ENCODE data around the gene YPEL1. TPM values are rescaled to one million over a fixed set of nuclear protein-coding genes. Genes with fewer than 3 reads are reported as not detected.

The YPEL1 gene
- total and polyA plus RNA-seq, 2 of the 8 experiments (the other 6 are each of a cell fraction or from before 2014, with no cell fraction given): 6.0 to 6.7 TPM

DNA sequence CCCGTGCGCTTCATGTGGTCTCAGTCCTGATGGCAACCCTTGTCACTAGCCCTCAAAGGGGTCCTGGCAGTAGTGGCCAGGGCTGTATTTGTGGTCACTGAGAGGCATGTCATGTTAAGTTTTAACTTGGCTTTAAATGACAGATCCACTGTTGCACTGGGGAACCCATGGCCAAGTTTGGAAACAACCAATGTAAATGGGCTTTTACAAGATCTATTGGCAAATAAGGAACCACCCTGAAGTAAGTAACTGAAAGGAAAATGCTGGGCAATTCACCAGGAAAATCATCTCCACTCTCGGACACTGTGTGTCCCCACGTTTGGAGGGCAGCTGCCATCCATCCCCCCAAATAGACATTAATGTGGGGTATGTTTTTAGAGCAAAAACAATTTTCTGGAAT lies 8.4 kb downstream of the YPEL1 start (continued):
- TF ChIP-seq, protein P1, sequence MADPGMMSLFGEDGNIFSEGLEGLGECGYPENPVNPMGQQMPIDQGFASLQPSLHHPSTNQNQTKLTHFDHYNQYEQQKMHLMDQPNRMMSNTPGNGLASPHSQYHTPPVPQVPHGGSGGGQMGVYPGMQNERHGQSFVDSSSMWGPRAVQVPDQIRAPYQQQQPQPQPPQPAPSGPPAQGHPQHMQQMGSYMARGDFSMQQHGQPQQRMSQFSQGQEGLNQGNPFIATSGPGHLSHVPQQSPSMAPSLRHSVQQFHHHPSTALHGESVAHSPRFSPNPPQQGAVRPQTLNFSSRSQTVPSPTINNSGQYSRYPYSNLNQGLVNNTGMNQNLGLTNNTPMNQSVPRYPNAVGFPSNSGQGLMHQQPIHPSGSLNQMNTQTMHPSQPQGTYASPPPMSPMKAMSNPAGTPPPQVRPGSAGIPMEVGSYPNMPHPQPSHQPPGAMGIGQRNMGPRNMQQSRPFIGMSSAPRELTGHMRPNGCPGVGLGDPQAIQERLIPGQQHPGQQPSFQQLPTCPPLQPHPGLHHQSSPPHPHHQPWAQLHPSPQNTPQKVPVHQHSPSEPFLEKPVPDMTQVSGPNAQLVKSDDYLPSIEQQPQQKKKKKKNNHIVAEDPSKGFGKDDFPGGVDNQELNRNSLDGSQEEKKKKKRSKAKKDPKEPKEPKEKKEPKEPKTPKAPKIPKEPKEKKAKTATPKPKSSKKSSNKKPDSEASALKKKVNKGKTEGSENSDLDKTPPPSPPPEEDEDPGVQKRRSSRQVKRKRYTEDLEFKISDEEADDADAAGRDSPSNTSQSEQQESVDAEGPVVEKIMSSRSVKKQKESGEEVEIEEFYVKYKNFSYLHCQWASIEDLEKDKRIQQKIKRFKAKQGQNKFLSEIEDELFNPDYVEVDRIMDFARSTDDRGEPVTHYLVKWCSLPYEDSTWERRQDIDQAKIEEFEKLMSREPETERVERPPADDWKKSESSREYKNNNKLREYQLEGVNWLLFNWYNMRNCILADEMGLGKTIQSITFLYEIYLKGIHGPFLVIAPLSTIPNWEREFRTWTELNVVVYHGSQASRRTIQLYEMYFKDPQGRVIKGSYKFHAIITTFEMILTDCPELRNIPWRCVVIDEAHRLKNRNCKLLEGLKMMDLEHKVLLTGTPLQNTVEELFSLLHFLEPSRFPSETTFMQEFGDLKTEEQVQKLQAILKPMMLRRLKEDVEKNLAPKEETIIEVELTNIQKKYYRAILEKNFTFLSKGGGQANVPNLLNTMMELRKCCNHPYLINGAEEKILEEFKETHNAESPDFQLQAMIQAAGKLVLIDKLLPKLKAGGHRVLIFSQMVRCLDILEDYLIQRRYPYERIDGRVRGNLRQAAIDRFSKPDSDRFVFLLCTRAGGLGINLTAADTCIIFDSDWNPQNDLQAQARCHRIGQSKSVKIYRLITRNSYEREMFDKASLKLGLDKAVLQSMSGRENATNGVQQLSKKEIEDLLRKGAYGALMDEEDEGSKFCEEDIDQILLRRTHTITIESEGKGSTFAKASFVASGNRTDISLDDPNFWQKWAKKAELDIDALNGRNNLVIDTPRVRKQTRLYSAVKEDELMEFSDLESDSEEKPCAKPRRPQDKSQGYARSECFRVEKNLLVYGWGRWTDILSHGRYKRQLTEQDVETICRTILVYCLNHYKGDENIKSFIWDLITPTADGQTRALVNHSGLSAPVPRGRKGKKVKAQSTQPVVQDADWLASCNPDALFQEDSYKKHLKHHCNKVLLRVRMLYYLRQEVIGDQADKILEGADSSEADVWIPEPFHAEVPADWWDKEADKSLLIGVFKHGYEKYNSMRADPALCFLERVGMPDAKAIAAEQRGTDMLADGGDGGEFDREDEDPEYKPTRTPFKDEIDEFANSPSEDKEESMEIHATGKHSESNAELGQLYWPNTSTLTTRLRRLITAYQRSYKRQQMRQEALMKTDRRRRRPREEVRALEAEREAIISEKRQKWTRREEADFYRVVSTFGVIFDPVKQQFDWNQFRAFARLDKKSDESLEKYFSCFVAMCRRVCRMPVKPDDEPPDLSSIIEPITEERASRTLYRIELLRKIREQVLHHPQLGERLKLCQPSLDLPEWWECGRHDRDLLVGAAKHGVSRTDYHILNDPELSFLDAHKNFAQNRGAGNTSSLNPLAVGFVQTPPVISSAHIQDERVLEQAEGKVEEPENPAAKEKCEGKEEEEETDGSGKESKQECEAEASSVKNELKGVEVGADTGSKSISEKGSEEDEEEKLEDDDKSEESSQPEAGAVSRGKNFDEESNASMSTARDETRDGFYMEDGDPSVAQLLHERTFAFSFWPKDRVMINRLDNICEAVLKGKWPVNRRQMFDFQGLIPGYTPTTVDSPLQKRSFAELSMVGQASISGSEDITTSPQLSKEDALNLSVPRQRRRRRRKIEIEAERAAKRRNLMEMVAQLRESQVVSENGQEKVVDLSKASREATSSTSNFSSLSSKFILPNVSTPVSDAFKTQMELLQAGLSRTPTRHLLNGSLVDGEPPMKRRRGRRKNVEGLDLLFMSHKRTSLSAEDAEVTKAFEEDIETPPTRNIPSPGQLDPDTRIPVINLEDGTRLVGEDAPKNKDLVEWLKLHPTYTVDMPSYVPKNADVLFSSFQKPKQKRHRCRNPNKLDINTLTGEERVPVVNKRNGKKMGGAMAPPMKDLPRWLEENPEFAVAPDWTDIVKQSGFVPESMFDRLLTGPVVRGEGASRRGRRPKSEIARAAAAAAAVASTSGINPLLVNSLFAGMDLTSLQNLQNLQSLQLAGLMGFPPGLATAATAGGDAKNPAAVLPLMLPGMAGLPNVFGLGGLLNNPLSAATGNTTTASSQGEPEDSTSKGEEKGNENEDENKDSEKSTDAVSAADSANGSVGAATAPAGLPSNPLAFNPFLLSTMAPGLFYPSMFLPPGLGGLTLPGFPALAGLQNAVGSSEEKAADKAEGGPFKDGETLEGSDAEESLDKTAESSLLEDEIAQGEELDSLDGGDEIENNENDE (IDR thresholded peaks at IDR 0.05; ENCODE audit: insufficient replicate concordance, low read length): no peak
- no peak for TF ChIP-seq NANOG (IDR thresholded peaks at IDR 0.05; ENCODE audit: insufficient read depth, low read depth, low read length, poor library complexity, severe bottlenecking)
- TF ChIP-seq SIRT6 (IDR thresholded peaks at IDR 0.05; ENCODE audit: low read length): no peak
- no peak for TF ChIP-seq TAF7 (optimal IDR thresholded peaks at IDR 0.05; ENCODE audit: borderline replicate concordance, low read depth, low read length)
- no peak for TF ChIP-seq MAFK (IDR thresholded peaks at IDR 0.05; ENCODE audit: low read depth, low read length)
- TF ChIP-seq RNF2 (IDR thresholded peaks at IDR 0.05; ENCODE audit: borderline replicate concordance, low read depth, low read length, missing control alignments, poor library complexity, severe bottlenecking): no peak
- no peak for TF ChIP-seq HDAC2 (IDR thresholded peaks at IDR 0.05; ENCODE audit: borderline replicate concordance in 1 of 2, low read depth in 2 of 2, low read length in 2 of 2)
- TF ChIP-seq EP300 (IDR thresholded peaks at IDR 0.05; ENCODE audit: borderline replicate concordance in 1 of 2, low read depth in 2 of 2, low read length in 2 of 2): no peak
- TF ChIP-seq SP4 (IDR thresholded peaks at IDR 0.05; ENCODE audit: low read length): no peak

Data from H1 (cell line).